ENCODE measurements around the gene FLT1. TPM values are rescaled to one million over a fixed set of nuclear protein-coding genes. Genes with fewer than 3 reads are reported as not detected.

Gene FLT1
- polyA plus RNA-seq, 2 of the 4 experiments (the other 2 are of a cell fraction): not detected

DNA sequence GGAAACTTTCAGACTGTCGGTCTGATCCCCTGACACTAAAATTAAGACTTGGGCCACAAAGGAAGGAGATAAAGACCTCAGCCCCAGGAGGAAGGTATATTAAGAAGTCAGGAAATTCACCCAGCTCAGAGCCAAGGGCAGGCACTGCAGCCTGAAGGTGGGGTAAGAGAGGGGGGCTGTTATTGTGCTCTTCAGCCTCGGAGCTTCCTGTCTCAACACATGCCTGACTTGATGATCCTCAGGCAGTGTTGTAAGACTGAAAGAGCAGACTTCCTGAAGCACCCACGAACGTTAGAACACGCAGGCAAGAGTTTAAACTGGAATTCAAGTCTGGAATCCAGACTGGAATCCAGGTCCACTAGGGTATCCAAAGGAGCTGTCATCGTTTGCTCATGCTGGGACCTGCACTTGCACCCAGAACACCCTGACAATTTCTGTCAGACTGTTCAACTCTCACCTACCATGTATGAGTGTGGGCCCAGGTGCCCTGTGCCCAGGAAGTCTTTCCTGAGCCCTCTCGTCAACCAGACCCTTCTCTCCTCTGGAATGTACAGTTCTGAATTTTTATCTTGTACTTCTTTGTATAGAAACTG is 10.7 kb upstream of the FLT1 start (continued):
- TF ChIP-seq, protein P1, sequence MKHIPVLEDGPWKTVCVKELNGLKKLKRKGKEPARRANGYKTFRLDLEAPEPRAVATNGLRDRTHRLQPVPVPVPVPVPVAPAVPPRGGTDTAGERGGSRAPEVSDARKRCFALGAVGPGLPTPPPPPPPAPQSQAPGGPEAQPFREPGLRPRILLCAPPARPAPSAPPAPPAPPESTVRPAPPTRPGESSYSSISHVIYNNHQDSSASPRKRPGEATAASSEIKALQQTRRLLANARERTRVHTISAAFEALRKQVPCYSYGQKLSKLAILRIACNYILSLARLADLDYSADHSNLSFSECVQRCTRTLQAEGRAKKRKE (CRISPR knock-in tag; IDR thresholded peaks at IDR 0.05; ENCODE audit: low read depth): no peak
- TF ChIP-seq FOSL2 (IDR thresholded peaks at IDR 0.05) (no peak), FOSL2 (CRISPR knock-in tag; IDR thresholded peaks at IDR 0.05) (no peak)

DNA sequence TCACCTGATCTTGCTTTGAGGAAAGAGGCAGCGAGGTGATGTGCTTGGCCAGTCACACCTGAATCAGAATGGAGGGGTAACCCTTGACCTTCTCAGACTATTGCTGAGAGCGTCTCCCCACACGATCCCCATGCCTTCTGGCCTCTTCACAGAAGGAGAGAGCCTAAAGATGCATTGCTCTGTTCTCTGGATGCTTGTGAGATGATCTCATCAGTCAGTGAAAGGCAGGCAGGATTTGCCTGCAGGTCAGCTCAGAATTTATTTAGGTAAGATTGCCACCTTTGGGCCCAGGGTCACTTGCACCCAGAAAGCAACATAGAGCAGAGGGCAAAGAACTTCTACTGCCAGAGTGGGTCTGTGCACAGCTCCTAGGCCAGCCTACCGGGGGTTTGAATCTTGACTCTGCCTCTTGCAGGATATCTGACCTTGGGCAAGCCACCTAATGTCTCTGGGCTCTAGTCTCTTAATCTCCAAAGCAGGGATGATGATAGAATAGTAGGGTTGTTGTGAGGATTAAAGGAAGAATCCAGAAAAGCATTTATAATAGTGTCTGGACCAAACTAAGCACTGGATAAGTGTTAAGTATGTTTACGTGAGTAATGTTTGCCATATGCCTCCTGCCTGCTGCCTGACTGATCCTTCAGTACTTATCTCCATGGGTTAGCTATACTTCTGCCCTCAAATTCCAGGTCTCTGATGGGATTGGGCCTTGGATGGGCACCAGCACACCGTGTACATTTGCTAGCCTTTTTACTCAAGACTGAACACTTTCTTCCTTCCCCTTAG is 8.4 kb upstream of the FLT1 start:
- H3K4me1 ChIP-seq: no peaks in the 10 kb centered on the region

More for the DNA sequence above, 8.4 kb upstream of the FLT1 start:
- CTCF ChIA-PET: no interaction called here
- Histone ChIP-seq H3K27ac (no peak overlapping the region), H3K4me2 (no peak overlapping the region), H3K4me3 (no peak overlapping the region), H3K9me3 (no peaks in the 10 kb centered on the region)
- DNase-seq (ENCODE audit: low read depth in 1 of 2, low spot score in 1 of 2) (no peak), ATAC-seq (no peak), FAIRE-seq (no peak)
- TF ChIP-seq, protein P1 (CRISPR knock-in tag; IDR thresholded peaks at IDR 0.05; ENCODE audit: low read depth): no peak
- TF ChIP-seq HOXB5 (CRISPR knock-in tag; IDR thresholded peaks at IDR 0.05) (no peak), ESRRA (IDR thresholded peaks at IDR 0.05; ENCODE audit: borderline replicate concordance, low read length) (no peak)
- TF ChIP-seq, protein P2, sequence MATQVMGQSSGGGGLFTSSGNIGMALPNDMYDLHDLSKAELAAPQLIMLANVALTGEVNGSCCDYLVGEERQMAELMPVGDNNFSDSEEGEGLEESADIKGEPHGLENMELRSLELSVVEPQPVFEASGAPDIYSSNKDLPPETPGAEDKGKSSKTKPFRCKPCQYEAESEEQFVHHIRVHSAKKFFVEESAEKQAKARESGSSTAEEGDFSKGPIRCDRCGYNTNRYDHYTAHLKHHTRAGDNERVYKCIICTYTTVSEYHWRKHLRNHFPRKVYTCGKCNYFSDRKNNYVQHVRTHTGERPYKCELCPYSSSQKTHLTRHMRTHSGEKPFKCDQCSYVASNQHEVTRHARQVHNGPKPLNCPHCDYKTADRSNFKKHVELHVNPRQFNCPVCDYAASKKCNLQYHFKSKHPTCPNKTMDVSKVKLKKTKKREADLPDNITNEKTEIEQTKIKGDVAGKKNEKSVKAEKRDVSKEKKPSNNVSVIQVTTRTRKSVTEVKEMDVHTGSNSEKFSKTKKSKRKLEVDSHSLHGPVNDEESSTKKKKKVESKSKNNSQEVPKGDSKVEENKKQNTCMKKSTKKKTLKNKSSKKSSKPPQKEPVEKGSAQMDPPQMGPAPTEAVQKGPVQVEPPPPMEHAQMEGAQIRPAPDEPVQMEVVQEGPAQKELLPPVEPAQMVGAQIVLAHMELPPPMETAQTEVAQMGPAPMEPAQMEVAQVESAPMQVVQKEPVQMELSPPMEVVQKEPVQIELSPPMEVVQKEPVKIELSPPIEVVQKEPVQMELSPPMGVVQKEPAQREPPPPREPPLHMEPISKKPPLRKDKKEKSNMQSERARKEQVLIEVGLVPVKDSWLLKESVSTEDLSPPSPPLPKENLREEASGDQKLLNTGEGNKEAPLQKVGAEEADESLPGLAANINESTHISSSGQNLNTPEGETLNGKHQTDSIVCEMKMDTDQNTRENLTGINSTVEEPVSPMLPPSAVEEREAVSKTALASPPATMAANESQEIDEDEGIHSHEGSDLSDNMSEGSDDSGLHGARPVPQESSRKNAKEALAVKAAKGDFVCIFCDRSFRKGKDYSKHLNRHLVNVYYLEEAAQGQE (IDR thresholded peaks at IDR 0.05): no peak
- TF ChIP-seq, protein P3, sequence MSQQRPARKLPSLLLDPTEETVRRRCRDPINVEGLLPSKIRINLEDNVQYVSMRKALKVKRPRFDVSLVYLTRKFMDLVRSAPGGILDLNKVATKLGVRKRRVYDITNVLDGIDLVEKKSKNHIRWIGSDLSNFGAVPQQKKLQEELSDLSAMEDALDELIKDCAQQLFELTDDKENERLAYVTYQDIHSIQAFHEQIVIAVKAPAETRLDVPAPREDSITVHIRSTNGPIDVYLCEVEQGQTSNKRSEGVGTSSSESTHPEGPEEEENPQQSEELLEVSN (IDR thresholded peaks at IDR 0.05; ENCODE audit: borderline replicate concordance, low read depth): no peak
- TF ChIP-seq, protein P4, sequence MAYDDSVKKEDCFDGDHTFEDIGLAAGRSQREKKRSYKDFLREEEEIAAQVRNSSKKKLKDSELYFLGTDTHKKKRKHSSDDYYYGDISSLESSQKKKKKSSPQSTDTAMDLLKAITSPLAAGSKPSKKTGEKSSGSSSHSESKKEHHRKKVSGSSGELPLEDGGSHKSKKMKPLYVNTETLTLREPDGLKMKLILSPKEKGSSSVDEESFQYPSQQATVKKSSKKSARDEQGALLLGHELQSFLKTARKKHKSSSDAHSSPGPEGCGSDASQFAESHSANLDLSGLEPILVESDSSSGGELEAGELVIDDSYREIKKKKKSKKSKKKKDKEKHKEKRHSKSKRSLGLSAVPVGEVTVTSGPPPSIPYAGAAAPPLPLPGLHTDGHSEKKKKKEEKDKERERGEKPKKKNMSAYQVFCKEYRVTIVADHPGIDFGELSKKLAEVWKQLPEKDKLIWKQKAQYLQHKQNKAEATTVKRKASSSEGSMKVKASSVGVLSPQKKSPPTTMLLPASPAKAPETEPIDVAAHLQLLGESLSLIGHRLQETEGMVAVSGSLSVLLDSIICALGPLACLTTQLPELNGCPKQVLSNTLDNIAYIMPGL (CRISPR knock-in tag; IDR thresholded peaks at IDR 0.05; ENCODE audit: borderline replicate concordance): no peak
- TF ChIP-seq, protein P5, sequence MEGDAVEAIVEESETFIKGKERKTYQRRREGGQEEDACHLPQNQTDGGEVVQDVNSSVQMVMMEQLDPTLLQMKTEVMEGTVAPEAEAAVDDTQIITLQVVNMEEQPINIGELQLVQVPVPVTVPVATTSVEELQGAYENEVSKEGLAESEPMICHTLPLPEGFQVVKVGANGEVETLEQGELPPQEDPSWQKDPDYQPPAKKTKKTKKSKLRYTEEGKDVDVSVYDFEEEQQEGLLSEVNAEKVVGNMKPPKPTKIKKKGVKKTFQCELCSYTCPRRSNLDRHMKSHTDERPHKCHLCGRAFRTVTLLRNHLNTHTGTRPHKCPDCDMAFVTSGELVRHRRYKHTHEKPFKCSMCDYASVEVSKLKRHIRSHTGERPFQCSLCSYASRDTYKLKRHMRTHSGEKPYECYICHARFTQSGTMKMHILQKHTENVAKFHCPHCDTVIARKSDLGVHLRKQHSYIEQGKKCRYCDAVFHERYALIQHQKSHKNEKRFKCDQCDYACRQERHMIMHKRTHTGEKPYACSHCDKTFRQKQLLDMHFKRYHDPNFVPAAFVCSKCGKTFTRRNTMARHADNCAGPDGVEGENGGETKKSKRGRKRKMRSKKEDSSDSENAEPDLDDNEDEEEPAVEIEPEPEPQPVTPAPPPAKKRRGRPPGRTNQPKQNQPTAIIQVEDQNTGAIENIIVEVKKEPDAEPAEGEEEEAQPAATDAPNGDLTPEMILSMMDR (IDR thresholded peaks at IDR 0.05): no peak
- POLR2A ChIA-PET: no interaction called here
- WGBS (ENCODE audit: missing lambda C conversion rate): 17% methylated on average over 6 of the region's 6 CpGs

Measured in A549 (cell line).